ENCODE measurements around the gene MEGF9.
"Not testable (repeated sequence)": the region's sequence is repeated elsewhere in the genome, so short reads cannot be mapped to it uniquely, and the experiment has no call there.

MEGF9 gene

GRCh38 chr9:120567874-120568273 lies 146.4 kb downstream of the MEGF9 start:
- DNase-seq: no peak

- DNase-seq: no peak
Measured at GRCh38 chr9:120567081-120567480, 147.2 kb downstream of the MEGF9 start.

GRCh38 chr9:120564589-120564988 lies 149.7 kb downstream of the MEGF9 start:
- DNase-seq: no peak

- DNase-seq: no peak
Measured at GRCh38 chr9:120562861-120563443, 151.3 kb downstream of the MEGF9 start.

GRCh38 chr9:120561709-120562108 lies 152.6 kb downstream of the MEGF9 start:
- DNase-seq: no peak

- DNase-seq: no peak
Measured at GRCh38 chr9:120559546-120559945, 154.7 kb downstream of the MEGF9 start.

GRCh38 chr9:120558454-120558853 lies 155.8 kb downstream of the MEGF9 start:
- no peak for DNase-seq

- no peak for DNase-seq
Measured at GRCh38 chr9:120557205-120557604, 157.1 kb downstream of the MEGF9 start.

- DNase-seq: no peak
Measured at GRCh38 chr9:120556775-120557174, 157.5 kb downstream of the MEGF9 start.

GRCh38 chr9:120555839-120556238 lies 158.4 kb downstream of the MEGF9 start:
- DNase-seq: no peak

GRCh38 chr9:120552210-120552704 lies 162.0 kb downstream of the MEGF9 start:
- DNase-seq: not testable (repeated sequence)

Data from NCI-H1092 treated with DMSO at 0.1 percent for 48 hours (cell line).